Measurements from ENCODE around the gene SSX2IP. TPM values are rescaled to one million over a fixed set of nuclear protein-coding genes. Genes with fewer than 3 reads are reported as not detected.

SSX2IP gene
- total and polyA plus RNA-seq, 10 donors = 2.8 to 14.2 (median 8.6) TPM

DNA sequence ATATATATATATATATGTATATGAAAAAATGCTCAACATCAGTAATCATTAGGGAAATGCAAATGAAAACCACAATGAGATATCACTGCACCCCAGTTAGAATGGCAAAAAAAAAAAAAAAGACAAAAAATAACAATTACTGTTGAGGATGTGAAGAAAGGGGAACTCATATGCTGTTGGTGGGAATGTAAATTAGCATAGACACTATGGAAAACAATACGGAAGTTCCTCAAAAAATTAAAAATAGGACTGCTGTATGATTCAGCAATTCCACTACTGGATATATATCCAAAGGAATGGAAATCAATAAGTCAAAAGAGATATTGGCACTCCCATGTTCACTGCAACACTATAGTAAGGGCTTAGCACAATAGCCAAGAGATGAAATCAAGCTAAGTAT, 74.5 kb downstream of the SSX2IP start:
- Histone ChIP-seq H3K9me3 (peaks cover 0 to 17% (median 12%) of the 10 kb centered on the region in 8 donors), H3K4me1 (peaks cover 0 to 19% (median 10%) of the 10 kb centered on the region in 6 donors), H3K27ac (no peak overlapping the region), H3K27me3 (replicated peaks in 1 of 7) (no peaks in the 10 kb centered on the region), H3K4me3 (no peak overlapping the region), H3K36me3 (no peaks in the 10 kb centered on the region)
- intact Hi-C loops (cut with DNase I; ENCODE audit: low total_unique reads) = no loop called here
- 42 to 70% (median 50%) methylated on average over 1 of the region's 1 CpG for WGBS, 5 donors
- TF ChIP-seq CTCF (IDR thresholded peaks at IDR 0.05 in 8 of 11, conservative IDR thresholded peaks at IDR 0.05 in 3 of 11) (no peak), POLR2AphosphoS5 (IDR thresholded peaks at IDR 0.05) (no peak), POLR2A (IDR thresholded peaks at IDR 0.05) (no peak)
- DNase-seq = no peak

- Histone ChIP-seq H3K4me1 (peaks cover 0 to 2% (median 0%) of the 10 kb centered on the region in 6 donors), H3K27ac (no peak overlapping the region), H3K36me3 (no peaks in the 10 kb centered on the region), H3K9me3 (peaks cover 0 to 17% (median 12%) of the 10 kb centered on the region in 8 donors), H3K4me3 (no peak overlapping the region), H3K27me3 (replicated peaks in 1 of 7) (no peaks in the 10 kb centered on the region)
- TF ChIP-seq POLR2A (IDR thresholded peaks at IDR 0.05) = no peak
- TF ChIP-seq POLR2AphosphoS5 (IDR thresholded peaks at IDR 0.05) = no peak
- WGBS, 5 donors = 90 to 98% (median 93%) methylated on average over 2 of the region's 2 CpGs
- intact Hi-C loops (cut with DNase I; ENCODE audit: low total_unique reads) = no loop called here
- no peak for DNase-seq
Observed at GRCh38 chr1:84613887-84614286, 76.4 kb downstream of the SSX2IP start.

DNA sequence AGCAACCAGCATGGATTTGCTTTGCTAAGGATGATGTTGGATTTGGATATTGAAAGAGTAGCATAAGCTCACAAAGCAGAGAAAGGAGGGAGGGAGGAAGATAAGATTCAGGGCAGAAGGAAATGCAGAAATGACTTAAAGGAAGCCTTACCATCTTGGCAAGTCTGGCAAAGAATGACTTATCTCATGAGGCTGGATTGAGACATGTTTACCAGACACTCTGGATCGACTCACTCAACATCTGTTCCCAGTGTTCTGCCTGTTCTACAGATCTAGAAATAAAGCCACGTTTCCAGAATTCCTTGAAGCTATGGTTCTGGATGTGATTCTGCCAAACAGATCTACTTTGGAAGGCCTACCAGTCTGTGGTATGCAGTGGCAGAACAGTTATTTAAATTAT, 77.2 kb downstream of the SSX2IP start:
- no peaks in the 10 kb centered on the region for H3K27me3 ChIP-seq (replicated peaks in 1 of 7)
- H3K4me3 ChIP-seq = no peak overlapping the region
- intact Hi-C loops (cut with DNase I; ENCODE audit: low total_unique reads) = no loop called here
- no peaks in the 10 kb centered on the region for H3K4me1 ChIP-seq
- WGBS, 5 donors = 81 to 93% (median 88%) methylated on average over 2 of the region's 2 CpGs
- no peak for DNase-seq
- H3K9me3 ChIP-seq = peaks cover 0 to 17% (median 12%) of the 10 kb centered on the region in 8 donors
- no peaks in the 10 kb centered on the region for H3K36me3 ChIP-seq
- H3K27ac ChIP-seq = no peak overlapping the region
- TF ChIP-seq CTCF (IDR thresholded peaks at IDR 0.05 in 8 of 11, conservative IDR thresholded peaks at IDR 0.05 in 3 of 11) (no peak), POLR2A (IDR thresholded peaks at IDR 0.05) (no peak), POLR2AphosphoS5 (IDR thresholded peaks at IDR 0.05) (no peak)

GRCh38 chr1:84611796-84612195, 78.5 kb downstream of the SSX2IP start:
- peak overlapping the region in 1 of 8 donors; percentile 45 for H3K27ac ChIP-seq
- no peak for DNase-seq
- peaks cover 0 to 26% (median 12%) of the 10 kb centered on the region in 8 donors for H3K9me3 ChIP-seq
- no peaks in the 10 kb centered on the region for H3K27me3 ChIP-seq (replicated peaks in 1 of 7)
- intact Hi-C loops (cut with DNase I; ENCODE audit: low total_unique reads) = no loop called here
- H3K4me3 ChIP-seq = no peak overlapping the region
- no peaks in the 10 kb centered on the region for H3K4me1 ChIP-seq
- TF ChIP-seq CTCF (IDR thresholded peaks at IDR 0.05 in 8 of 11, conservative IDR thresholded peaks at IDR 0.05 in 3 of 11) (no peak), POLR2A (IDR thresholded peaks at IDR 0.05) (no peak), POLR2AphosphoS5 (IDR thresholded peaks at IDR 0.05) (no peak)
- H3K36me3 ChIP-seq = no peaks in the 10 kb centered on the region
- 38 to 47% (median 46%) methylated on average over 3 of the region's 3 CpGs for WGBS, 5 donors

GRCh38 chr1:84611091-84611490, 79.2 kb downstream of the SSX2IP start:
- intact Hi-C loops (cut with DNase I; ENCODE audit: low total_unique reads) = no loop called here
- DNase-seq = no peak
- H3K27ac ChIP-seq = no peak overlapping the region
- H3K27me3 ChIP-seq (replicated peaks in 1 of 7) = no peaks in the 10 kb centered on the region
- H3K9me3 ChIP-seq = peaks cover 0 to 33% (median 16%) of the 10 kb centered on the region in 8 donors
- no peaks in the 10 kb centered on the region for H3K4me1 ChIP-seq
- H3K36me3 ChIP-seq = no peaks in the 10 kb centered on the region
- TF ChIP-seq POLR2A (IDR thresholded peaks at IDR 0.05) = no peak
- no peak for TF ChIP-seq POLR2AphosphoS5 (IDR thresholded peaks at IDR 0.05)
- no peak for TF ChIP-seq CTCF (IDR thresholded peaks at IDR 0.05 in 8 of 11, conservative IDR thresholded peaks at IDR 0.05 in 3 of 11)
- 0 to 77% (median 45%) methylated on average over 1 of the region's 1 CpG for WGBS, 5 donors
- H3K4me3 ChIP-seq = no peak overlapping the region
